ENCODE data around the gene SRBD1. TPM values are rescaled to one million over a fixed set of nuclear protein-coding genes. Genes with fewer than 3 reads are reported as not detected.

SRBD1 gene
- polyA plus RNA-seq, 2 of the 4 experiments (the other 2 are of a cell fraction), result 11.0 to 13.7 TPM

GRCh38 chr2:45452866-45453265, 158.2 kb downstream of the SRBD1 start:
- Histone ChIP-seq H3K27ac (no peak overlapping the region), H3K4me1 (no peaks in the 10 kb centered on the region), H3K9me3 (no peaks in the 10 kb centered on the region), H3K4me3 (no peak overlapping the region), H3K4me2 (no peak overlapping the region)
- ChIA-PET POLR2A (no interaction called here), CTCF (interaction anchor here (0.8 to 1.1 kb wide), 4 partner anchors 9 to 426 kb away, joined by 3 to 5 read pairs (median 4); no protein-coding TSS in a partner anchor)
- no peak for ATAC-seq
- no peak for TF ChIP-seq ZFP36 (IDR thresholded peaks at IDR 0.05; ENCODE audit: borderline replicate concordance, partially characterized antibody)
- no peak for TF ChIP-seq NPAS2 (CRISPR knock-in tag; IDR thresholded peaks at IDR 0.05; ENCODE audit: borderline replicate concordance)
- TF ChIP-seq CBX2 (IDR thresholded peaks at IDR 0.05; ENCODE audit: borderline replicate concordance, low read depth), result no peak
- DNase-seq (ENCODE audit: low read depth in 1 of 2, low spot score in 1 of 2), result no peak
- no peak for FAIRE-seq
- WGBS (ENCODE audit: missing lambda C conversion rate), result 84% methylated on average over 4 of the region's 4 CpGs

GRCh38 chr2:45450634-45451033, 160.4 kb downstream of the SRBD1 start:
- ATAC-seq (no peak), FAIRE-seq (no peak), DNase-seq (ENCODE audit: low read depth in 1 of 2, low spot score in 1 of 2) (no peak)
- TF ChIP-seq ZFP36 (IDR thresholded peaks at IDR 0.05; ENCODE audit: borderline replicate concordance, partially characterized antibody), result no peak
- no peak for TF ChIP-seq FOSB (CRISPR knock-in tag; IDR thresholded peaks at IDR 0.05)
- TF ChIP-seq USF2 (IDR thresholded peaks at IDR 0.05), result no peak
- TF ChIP-seq RNF2 (IDR thresholded peaks at IDR 0.05; ENCODE audit: borderline replicate concordance, low read depth), result no peak
- no peak for TF ChIP-seq CEBPB (IDR thresholded peaks at IDR 0.05)
- TF ChIP-seq SREBF2 (IDR thresholded peaks at IDR 0.05), result no peak
- TF ChIP-seq EHF (CRISPR knock-in tag; IDR thresholded peaks at IDR 0.05), result no peak
- TF ChIP-seq POLR2A (IDR thresholded peaks at IDR 0.05; ENCODE audit: low read length), result no peak
- no peak for TF ChIP-seq RFX5 (IDR thresholded peaks at IDR 0.05)
- no peak for TF ChIP-seq CBX2 (IDR thresholded peaks at IDR 0.05; ENCODE audit: borderline replicate concordance, low read depth)
- no peak for TF ChIP-seq NFE2L2 (conservative IDR thresholded peaks at IDR 0.05; ENCODE audit: low read length)
- POLR2A ChIA-PET, result no interaction called here
- CTCF ChIA-PET, result interaction anchor here (2.1 kb wide), 1 partner anchor 469 kb away, joined by 7 read pairs; no protein-coding TSS in a partner anchor
- Histone ChIP-seq H3K4me2 (no peak overlapping the region), H3K4me1 (no peaks in the 10 kb centered on the region), H3K27ac (no peak overlapping the region), H3K4me3 (no peak overlapping the region), H3K9me3 (no peaks in the 10 kb centered on the region)
- 97% methylated on average over 2 of the region's 2 CpGs for WGBS (ENCODE audit: missing lambda C conversion rate)

- no peak overlapping the region for H3K4me3 ChIP-seq
- POLR2A ChIA-PET, result no interaction called here
- CTCF ChIA-PET, result no interaction called here
- H3K9me3 ChIP-seq, result no peaks in the 10 kb centered on the region
- no peak overlapping the region for H3K4me2 ChIP-seq
- no peak for FAIRE-seq
- peak; percentile 81 for TF ChIP-seq MAFK (IDR thresholded peaks at IDR 0.05; ENCODE audit: partially characterized antibody)
- TF ChIP-seq RFX5 (IDR thresholded peaks at IDR 0.05), result no peak
- H3K27ac ChIP-seq, result no peak overlapping the region
- no peaks in the 10 kb centered on the region for H3K4me1 ChIP-seq
- no peak for DNase-seq (ENCODE audit: low read depth in 1 of 2, low spot score in 1 of 2)
- no peak for ATAC-seq
- WGBS (ENCODE audit: missing lambda C conversion rate), result 81% methylated on average over 3 of the region's 3 CpGs
Observed at GRCh38 chr2:45448217-45448616, 162.8 kb downstream of the SRBD1 start.

- DNase-seq (ENCODE audit: low read depth in 1 of 2, low spot score in 1 of 2) (no peak), FAIRE-seq (no peak), ATAC-seq (no peak)
- H3K4me1 ChIP-seq, result no peaks in the 10 kb centered on the region
- POLR2A ChIA-PET, result no interaction called here
- H3K4me2 ChIP-seq, result no peak overlapping the region
- CTCF ChIA-PET, result no interaction called here
- no peak overlapping the region for H3K4me3 ChIP-seq
- WGBS (ENCODE audit: missing lambda C conversion rate), result 81% methylated on average over 2 of the region's 2 CpGs
- no peaks in the 10 kb centered on the region for H3K9me3 ChIP-seq
- H3K27ac ChIP-seq, result no peak overlapping the region
- no peak for TF ChIP-seq BCL3 (IDR thresholded peaks at IDR 0.05)
- no peak for TF ChIP-seq RARB (CRISPR knock-in tag; IDR thresholded peaks at IDR 0.05)
- TF ChIP-seq EHF (CRISPR knock-in tag; IDR thresholded peaks at IDR 0.05), result no peak
- TF ChIP-seq MYC (IDR thresholded peaks at IDR 0.05; ENCODE audit: borderline replicate concordance, low read length), result no peak
- TF ChIP-seq PBX3 (IDR thresholded peaks at IDR 0.05), result no peak
- TF ChIP-seq HOXB5 (CRISPR knock-in tag; IDR thresholded peaks at IDR 0.05), result no peak
- TF ChIP-seq CTCF (IDR thresholded peaks at IDR 0.05), result no peak
- no peak for TF ChIP-seq ELK1 (IDR thresholded peaks at IDR 0.05; ENCODE audit: low read depth, low read length)
- no peak for TF ChIP-seq BHLHE40 (IDR thresholded peaks at IDR 0.05; ENCODE audit: low read depth, low read length)
Observed at GRCh38 chr2:45446016-45446415, 165.1 kb downstream of the SRBD1 start.
